Neural progenitor cell (in vitro differentiated cells): ENCODE results near the gene GPN1. TPM values are rescaled to one million over a fixed set of nuclear protein-coding genes. Genes with fewer than 3 reads are reported as not detected.
A peak's percentile ranks its signal among the peaks of the same experiment; 100 is the strongest.
"Not testable (repeated sequence)": the region's sequence is repeated elsewhere in the genome, so short reads cannot be mapped to it uniquely, and the experiment has no call there.

ENCODE experiments used
- DNase-seq: peaks from one replicate; pipeline ENCODE4 v3.0.0-alpha.2; 2016; ENCODE audit warnings: low spot score
- H2AFZ ChIP-seq: fragments of 200-600 bp; sonication (generic); replicated peaks from 2 replicates; pipeline ENCODE4 v1.6.1; 2016; ENCODE audit warnings: antibody characterized with exemption
- H3F3A ChIP-seq: fragments of 200-600 bp; sonication (generic); 2 replicates; pipeline ENCODE4 v1.6.1; 2016; ENCODE audit warnings: antibody characterized with exemption, low read depth
- H3K27ac ChIP-seq: fragments of 200-600 bp; sonication (generic); 2 replicates; pipeline ENCODE4 v1.5.1; 2016; ENCODE audit warnings: mild to moderate bottlenecking
- H3K27me3 ChIP-seq: fragments of 200-600 bp; sonication (generic); 2 replicates; pipeline ENCODE4 v1.6.1; 2016; ENCODE audit warnings: mild to moderate bottlenecking, moderate library complexity
- H3K36me3 ChIP-seq: fragments of 200-600 bp; sonication (generic); 2 replicates; pipeline ENCODE4 v1.5.1; 2016
- H3K4me1 ChIP-seq: fragments of 200-600 bp; sonication (generic); 2 replicates; pipeline ENCODE4 v1.6.1; 2016; ENCODE audit warnings: mixed run types
- H3K4me2 ChIP-seq: fragments of 200-600 bp; sonication (generic); 2 replicates; pipeline ENCODE4 v1.6.1; 2016
- H3K4me3 ChIP-seq: fragments of 200-600 bp; sonication (generic); 2 replicates; pipeline ENCODE4 v1.5.1; 2016
- H3K79me2 ChIP-seq: fragments of 200-600 bp; sonication (generic); 2 replicates; pipeline ENCODE4 v1.6.1; 2016; ENCODE audit warnings: low read depth
- H3K9ac ChIP-seq: fragments of 200-600 bp; sonication (generic); 2 replicates; pipeline ENCODE4 v1.6.1; 2016
- H3K9me3 ChIP-seq: fragments of 200-600 bp; sonication (generic); 2 replicates; pipeline ENCODE4 v1.5.1; 2016; ENCODE audit warnings: low read depth
- H4K20me1 ChIP-seq: fragments of 200-600 bp; sonication (generic); 2 replicates; pipeline ENCODE4 v1.6.1; 2016; ENCODE audit warnings: low read depth
- H3K27ac Mint-ChIP-seq: 3 replicates; pipeline ENCODE4 v1.8.0; 2021; ENCODE audit warnings: mixed read lengths
- H3K27me3 Mint-ChIP-seq: 2 replicates; pipeline ENCODE4 v1.8.0; 2022; ENCODE audit warnings: low read depth, mild to moderate bottlenecking, inconsistent platforms, moderate library complexity, mixed read lengths; ENCODE audit not compliant: insufficient read depth
- H3K36me3 Mint-ChIP-seq: 3 replicates; pipeline ENCODE4 v1.8.0; 2021; ENCODE audit warnings: mixed read lengths
- H3K4me1 Mint-ChIP-seq: 3 replicates; pipeline ENCODE4 v1.8.0; 2021; ENCODE audit warnings: mixed read lengths
- H3K4me3 Mint-ChIP-seq: 3 replicates; pipeline ENCODE4 v1.8.0; 2021; ENCODE audit warnings: mild to moderate bottlenecking, moderate library complexity, mixed read lengths
- H3K9me3 Mint-ChIP-seq: 3 replicates; pipeline ENCODE4 v1.8.0; 2020; ENCODE audit warnings: mixed read lengths
- EZH2 ChIP-seq: fragments of 200-600 bp; sonication (generic); IDR thresholded peaks from 2 replicates; pipeline ENCODE4 v1.6.1; 2017; ENCODE audit warnings: antibody characterized with exemption, mild to moderate bottlenecking, moderate library complexity
- EZH2phosphoT487 ChIP-seq: fragments of 200-600 bp; sonication (generic); IDR thresholded peaks from 2 replicates; pipeline ENCODE4 v1.6.1; 2017; ENCODE audit warnings: antibody characterized with exemption
- total RNA-seq: library from RNA; depleted of rRNA; stranded (reverse); fragments of >200 nt; gene quantifications from 2 replicates; pipeline ENCODE4 v1.2.3, GENCODE V29; 2015; ENCODE audit warnings: low replicate concordance
- TF ChIP-seq, protein P1 (sequence below): fragments of 200-600 bp; sonication (generic); IDR thresholded peaks from 2 replicates; pipeline ENCODE4 v1.5.1; 2017; ENCODE audit warnings: antibody characterized with exemption, mild to moderate bottlenecking

The GPN1 gene
- total RNA-seq, 1 donor from 2014 or later, result 59.2 TPM

DNA sequence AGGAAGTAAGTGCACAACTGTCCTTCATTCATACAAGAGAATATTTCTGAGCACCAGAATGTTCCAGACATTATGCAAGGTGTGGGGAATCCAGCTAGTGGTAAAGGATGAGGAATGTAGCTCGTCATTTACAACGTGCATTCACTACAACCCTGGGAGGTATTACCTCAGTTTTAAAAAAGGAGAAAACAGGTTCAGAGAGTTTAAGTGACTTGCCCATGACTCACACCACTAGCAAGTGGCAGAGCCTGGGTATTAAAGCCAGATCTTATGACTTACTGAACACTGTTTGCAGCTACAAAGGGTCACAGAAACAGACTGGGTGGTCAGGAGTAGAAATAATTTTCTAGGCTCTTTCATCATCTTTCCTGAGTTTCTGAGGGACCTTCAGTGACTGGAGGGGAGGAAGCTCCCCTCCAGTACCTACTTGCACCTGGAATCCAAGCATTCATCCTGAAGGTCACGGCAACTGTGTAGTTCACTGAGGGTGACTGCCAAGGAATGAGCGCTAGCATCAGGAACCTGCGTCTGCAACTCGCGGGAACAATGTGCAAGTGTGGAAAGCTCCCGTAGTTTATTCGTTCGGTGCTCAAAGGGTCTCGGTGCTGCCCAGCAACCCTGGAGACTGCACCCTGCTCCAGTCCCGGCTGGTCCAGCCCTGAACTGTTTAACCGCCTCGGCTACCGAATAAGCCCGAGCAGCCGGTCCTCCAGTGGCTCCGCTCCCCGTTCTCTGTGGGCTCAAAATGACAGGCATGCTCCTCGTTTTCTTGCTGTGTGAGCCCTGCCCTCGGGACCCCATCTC, 685 bp upstream of the GPN1 start:
- Histone ChIP-seq H3K9ac (peak overlapping the region; percentile 71), H3K27ac (no peak overlapping the region), H2AFZ (peak overlapping the region; percentile 74), H3K27me3 (no peaks in the 10 kb centered on the region), H3K36me3 (no peaks in the 10 kb centered on the region), H3K9me3 (no peaks in the 10 kb centered on the region), H3K4me3 (peak overlapping the region; percentile 74), H3K79me2 (peaks cover 10% of the 10 kb centered on the region), H3K4me1 (no peaks in the 10 kb centered on the region), H3F3A (peaks cover 10% of the 10 kb centered on the region), H3K4me2 (peak overlapping the region; percentile 87), H4K20me1 (no peaks in the 10 kb centered on the region)
- Mint-ChIP-seq H3K4me3 (no peak overlapping the region), H3K27me3 (no peaks in the 10 kb centered on the region), H3K4me1 (peaks cover 9% of the 10 kb centered on the region), H3K27ac (no peak overlapping the region), H3K36me3 (peaks cover 13% of the 10 kb centered on the region), H3K9me3 (no peaks in the 10 kb centered on the region)
- TF ChIP-seq, protein P1, sequence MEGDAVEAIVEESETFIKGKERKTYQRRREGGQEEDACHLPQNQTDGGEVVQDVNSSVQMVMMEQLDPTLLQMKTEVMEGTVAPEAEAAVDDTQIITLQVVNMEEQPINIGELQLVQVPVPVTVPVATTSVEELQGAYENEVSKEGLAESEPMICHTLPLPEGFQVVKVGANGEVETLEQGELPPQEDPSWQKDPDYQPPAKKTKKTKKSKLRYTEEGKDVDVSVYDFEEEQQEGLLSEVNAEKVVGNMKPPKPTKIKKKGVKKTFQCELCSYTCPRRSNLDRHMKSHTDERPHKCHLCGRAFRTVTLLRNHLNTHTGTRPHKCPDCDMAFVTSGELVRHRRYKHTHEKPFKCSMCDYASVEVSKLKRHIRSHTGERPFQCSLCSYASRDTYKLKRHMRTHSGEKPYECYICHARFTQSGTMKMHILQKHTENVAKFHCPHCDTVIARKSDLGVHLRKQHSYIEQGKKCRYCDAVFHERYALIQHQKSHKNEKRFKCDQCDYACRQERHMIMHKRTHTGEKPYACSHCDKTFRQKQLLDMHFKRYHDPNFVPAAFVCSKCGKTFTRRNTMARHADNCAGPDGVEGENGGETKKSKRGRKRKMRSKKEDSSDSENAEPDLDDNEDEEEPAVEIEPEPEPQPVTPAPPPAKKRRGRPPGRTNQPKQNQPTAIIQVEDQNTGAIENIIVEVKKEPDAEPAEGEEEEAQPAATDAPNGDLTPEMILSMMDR, result no peak
- no peak for TF ChIP-seq EZH2
- no peak for TF ChIP-seq EZH2phosphoT487
- peak; percentile 45 for DNase-seq

DNA sequence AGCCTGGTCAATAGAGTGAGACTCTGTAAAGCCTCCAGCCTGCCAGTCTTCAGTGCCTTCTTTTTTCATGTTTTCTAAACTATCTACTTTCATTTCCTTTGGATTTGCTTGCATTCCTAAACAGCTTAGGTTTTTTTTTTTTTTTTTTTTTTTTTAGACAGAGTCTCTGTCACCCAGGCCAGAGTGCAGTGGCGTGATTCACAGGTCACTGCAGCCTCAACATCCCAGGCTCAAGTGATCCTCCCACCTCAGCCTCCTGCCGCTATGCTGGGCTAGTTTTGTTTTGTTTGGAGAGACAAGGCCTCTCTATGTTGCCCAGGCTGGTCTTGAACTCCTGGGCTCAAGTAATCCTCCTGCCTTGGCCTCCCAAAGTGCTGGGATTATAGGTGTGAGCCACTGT, 1.4 kb downstream of the GPN1 start:
- H2AFZ ChIP-seq, H3K4me1 ChIP-seq, H3K9ac ChIP-seq, H3K27ac ChIP-seq, H3K9me3 ChIP-seq, DNase-seq, H3F3A ChIP-seq, H3K36me3 ChIP-seq, H3K27ac Mint-ChIP-seq, H3K27me3 ChIP-seq, H3K4me3 ChIP-seq, H3K4me3 Mint-ChIP-seq, H3K4me1 Mint-ChIP-seq, H4K20me1 ChIP-seq, H3K27me3 Mint-ChIP-seq, H3K9me3 Mint-ChIP-seq: not testable (repeated sequence)
- H3K36me3 Mint-ChIP-seq, result peaks cover 15% of the 10 kb centered on the region
- Histone ChIP-seq H3K4me2 (peak overlapping the region; percentile 87), H3K79me2 (peaks cover 10% of the 10 kb centered on the region)

DNA sequence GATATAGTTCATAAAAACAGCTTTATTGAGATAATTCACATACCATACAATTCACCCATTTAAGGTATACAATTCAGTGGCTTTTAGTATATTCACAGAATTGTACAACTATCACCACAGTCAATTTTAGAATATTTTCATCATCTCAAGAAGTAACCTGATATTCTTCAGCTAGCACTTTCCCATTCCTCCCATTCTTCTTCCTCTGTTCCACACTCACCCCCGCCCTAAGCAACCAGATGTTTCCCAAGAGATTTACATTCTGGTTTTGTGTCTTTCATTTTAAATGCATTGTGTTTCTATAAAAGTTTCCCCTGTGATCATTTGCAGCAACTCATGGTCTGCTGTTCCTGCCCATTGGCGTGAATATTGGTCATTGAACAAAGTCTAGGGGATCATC, 5.4 kb downstream of the GPN1 start:
- no peaks in the 10 kb centered on the region for H3K36me3 ChIP-seq
- H3K9ac ChIP-seq, result no peak overlapping the region
- H3K27me3 ChIP-seq, result no peaks in the 10 kb centered on the region
- no peak overlapping the region for H3K27ac ChIP-seq
- Mint-ChIP-seq H3K4me3 (no peak overlapping the region), H3K27ac (no peak overlapping the region), H3K4me1 (no peaks in the 10 kb centered on the region), H3K9me3 (no peaks in the 10 kb centered on the region), H3K27me3 (no peaks in the 10 kb centered on the region), H3K36me3 (peaks cover 21% of the 10 kb centered on the region)
- H3K4me2 ChIP-seq, result no peak overlapping the region
- no peaks in the 10 kb centered on the region for H3F3A ChIP-seq
- TF ChIP-seq, protein P1, result no peak
- TF ChIP-seq EZH2phosphoT487 (no peak), EZH2 (no peak)
- no peak for DNase-seq
- no peaks in the 10 kb centered on the region for H3K4me1 ChIP-seq
- no peak overlapping the region for H3K4me3 ChIP-seq
- H3K79me2 ChIP-seq, result peaks cover 9% of the 10 kb centered on the region
- no peak overlapping the region for H2AFZ ChIP-seq
- H4K20me1 ChIP-seq, result no peaks in the 10 kb centered on the region
- H3K9me3 ChIP-seq, result no peaks in the 10 kb centered on the region

DNA sequence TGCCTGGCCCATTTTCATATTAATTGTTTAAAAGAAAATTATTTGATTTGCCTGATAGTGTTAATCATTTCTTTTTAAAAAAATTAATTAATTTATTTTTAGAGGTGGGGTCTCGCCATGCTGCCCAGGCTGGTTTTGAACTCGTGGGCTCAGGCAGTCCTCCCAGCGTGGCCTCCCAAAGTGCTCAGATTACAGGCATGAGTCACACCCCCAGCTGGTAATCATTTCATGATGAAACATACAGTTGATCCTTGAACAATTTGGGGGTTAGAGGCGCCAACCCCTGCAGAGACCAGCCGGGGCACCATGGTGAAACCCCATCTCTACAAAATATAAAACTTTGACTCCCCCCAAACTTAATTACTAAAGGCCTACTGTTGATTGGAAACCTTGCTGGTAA, 7.9 kb downstream of the GPN1 start:
- Histone ChIP-seq H2AFZ (no peak overlapping the region), H4K20me1 (peaks cover 3% of the 10 kb centered on the region), H3K27me3 (no peaks in the 10 kb centered on the region), H3K9me3 (no peaks in the 10 kb centered on the region), H3K4me2 (no peak overlapping the region), H3K36me3 (peaks cover 12% of the 10 kb centered on the region), H3K4me1 (no peaks in the 10 kb centered on the region), H3K27ac (no peak overlapping the region), H3K79me2 (no peaks in the 10 kb centered on the region), H3K9ac (no peak overlapping the region), H3K4me3 (no peak overlapping the region), H3F3A (no peaks in the 10 kb centered on the region)
- no peaks in the 10 kb centered on the region for H3K9me3 Mint-ChIP-seq
- no peaks in the 10 kb centered on the region for H3K4me1 Mint-ChIP-seq
- DNase-seq, result no peak
- H3K27ac Mint-ChIP-seq, result no peak overlapping the region
- H3K27me3 Mint-ChIP-seq, result no peaks in the 10 kb centered on the region
- no peak overlapping the region for H3K4me3 Mint-ChIP-seq
- TF ChIP-seq EZH2phosphoT487, result no peak
- TF ChIP-seq, protein P1, result no peak
- no peak for TF ChIP-seq EZH2
- peaks cover 22% of the 10 kb centered on the region for H3K36me3 Mint-ChIP-seq
